ENCODE data around the gene WNK4. TPM values are rescaled to one million over a fixed set of nuclear protein-coding genes. Genes with fewer than 3 reads are reported as not detected.

Gene WNK4
- total RNA-seq, 1 donor from 2014 or later, result 5.8 TPM

- Mint-ChIP-seq H3K27ac (no peak overlapping the region), H3K4me3 (ENCODE audit: low read depth) (no peak overlapping the region), H3K27me3 (no peaks in the 10 kb centered on the region), H3K36me3 (ENCODE audit: insufficient read depth) (peaks cover 5% of the 10 kb centered on the region), H3K4me1 (ENCODE audit: low read depth) (no peaks in the 10 kb centered on the region), H3K9me3 (ENCODE audit: low read depth) (no peaks in the 10 kb centered on the region)
- no peak for DNase-seq (ENCODE audit: low spot score, unreplicated experiment)
- TF ChIP-seq, protein P1, sequence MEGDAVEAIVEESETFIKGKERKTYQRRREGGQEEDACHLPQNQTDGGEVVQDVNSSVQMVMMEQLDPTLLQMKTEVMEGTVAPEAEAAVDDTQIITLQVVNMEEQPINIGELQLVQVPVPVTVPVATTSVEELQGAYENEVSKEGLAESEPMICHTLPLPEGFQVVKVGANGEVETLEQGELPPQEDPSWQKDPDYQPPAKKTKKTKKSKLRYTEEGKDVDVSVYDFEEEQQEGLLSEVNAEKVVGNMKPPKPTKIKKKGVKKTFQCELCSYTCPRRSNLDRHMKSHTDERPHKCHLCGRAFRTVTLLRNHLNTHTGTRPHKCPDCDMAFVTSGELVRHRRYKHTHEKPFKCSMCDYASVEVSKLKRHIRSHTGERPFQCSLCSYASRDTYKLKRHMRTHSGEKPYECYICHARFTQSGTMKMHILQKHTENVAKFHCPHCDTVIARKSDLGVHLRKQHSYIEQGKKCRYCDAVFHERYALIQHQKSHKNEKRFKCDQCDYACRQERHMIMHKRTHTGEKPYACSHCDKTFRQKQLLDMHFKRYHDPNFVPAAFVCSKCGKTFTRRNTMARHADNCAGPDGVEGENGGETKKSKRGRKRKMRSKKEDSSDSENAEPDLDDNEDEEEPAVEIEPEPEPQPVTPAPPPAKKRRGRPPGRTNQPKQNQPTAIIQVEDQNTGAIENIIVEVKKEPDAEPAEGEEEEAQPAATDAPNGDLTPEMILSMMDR (IDR thresholded peaks at IDR 0.05; ENCODE audit: unreplicated experiment), result no peak
Measured at GRCh38 chr17:42845556-42845917, 65.1 kb downstream of the WNK4 start.

GRCh38 chr17:42845918-42846593 is 65.6 kb downstream of the WNK4 start:
- no peak overlapping the region for H3K27ac Mint-ChIP-seq
- H3K4me3 Mint-ChIP-seq (ENCODE audit: low read depth), result no peak overlapping the region
- H3K27me3 Mint-ChIP-seq, result no peaks in the 10 kb centered on the region
- TF ChIP-seq, protein P1 (IDR thresholded peaks at IDR 0.05; ENCODE audit: unreplicated experiment), result no peak
- H3K4me1 Mint-ChIP-seq (ENCODE audit: low read depth), result no peaks in the 10 kb centered on the region
- no peaks in the 10 kb centered on the region for H3K9me3 Mint-ChIP-seq (ENCODE audit: low read depth)
- peaks cover 5% of the 10 kb centered on the region for H3K36me3 Mint-ChIP-seq (ENCODE audit: insufficient read depth)
- no peak for DNase-seq (ENCODE audit: low spot score, unreplicated experiment)

Small RNA genes within 50 kb of the gene (microRNA-seq; reads per million reads assigned to microRNA genes)
- gene MIR6781 (ENCODE audit: borderline number of aligned reads, unreplicated experiment), result 2.4 reads per million

Other genes with a start within 250 kb of the WNK4 start
- 19.0 and 22.9 TPM in 2 replicates for gene NAGLU, start 244.4 kb upstream of the WNK4 start, total RNA-seq
- gene HSD17B1, start 227.7 kb upstream of the WNK4 start, total RNA-seq, result 1.4 and 2.4 TPM in 2 replicates
- 60.0 and 66.9 TPM in 2 replicates for gene COASY, start 218.5 kb upstream of the WNK4 start, total RNA-seq
- gene MLX, start 213.5 kb upstream of the WNK4 start, total RNA-seq, result 26.8 and 33.7 TPM in 2 replicates
- gene PSMC3IP, start 202.9 kb upstream of the WNK4 start, total RNA-seq, result 18.1 and 19.6 TPM in 2 replicates
- 66.2 and 80.5 TPM in 2 replicates for gene RETREG3, start 171.2 kb upstream of the WNK4 start, total RNA-seq
- 53.8 and 53.9 TPM in 2 replicates for gene TUBG1, start 170.9 kb upstream of the WNK4 start, total RNA-seq
- 26.9 and 31.3 TPM in 2 replicates for gene TUBG2, start 121.3 kb upstream of the WNK4 start, total RNA-seq
- gene PLEKHH3, start 103.6 kb upstream of the WNK4 start, total RNA-seq, result 14.1 and 16.2 TPM in 2 replicates
- gene CCR10, start 98.8 kb upstream of the WNK4 start, total RNA-seq, result 0.49 and 1.1 TPM in 2 replicates
- gene CNTNAP1, start 98.1 kb upstream of the WNK4 start, total RNA-seq, result 2.3 and 2.5 TPM in 2 replicates
- 31.4 and 31.9 TPM in 2 replicates for gene EZH1, start 35.6 kb upstream of the WNK4 start, total RNA-seq
- 4.3 and 4.4 TPM in 2 replicates for gene RAMP2, start 19.4 kb upstream of the WNK4 start, total RNA-seq
- gene VPS25, start 7.2 kb upstream of the WNK4 start, total RNA-seq, result 76.5 and 81.3 TPM in 2 replicates
- gene COA3, start 18.1 kb downstream of the WNK4 start, total RNA-seq, result 84.9 and 85.4 TPM in 2 replicates
- not detected in 2 replicates for gene CNTD1, start 18.3 kb downstream of the WNK4 start, total RNA-seq
- 63.4 and 67.1 TPM in 2 replicates for gene BECN1, start 43.7 kb downstream of the WNK4 start, total RNA-seq
- 121 and 129 TPM in 2 replicates for gene PSME3, start 52.8 kb downstream of the WNK4 start, total RNA-seq
- 4.1 and 4.3 TPM in 2 replicates for gene AOC2, start 64.0 kb downstream of the WNK4 start, total RNA-seq
- gene AOC3, start 70.6 kb downstream of the WNK4 start, total RNA-seq, result 1.2 and 2.6 TPM in 2 replicates
- gene G6PC1, start 120.2 kb downstream of the WNK4 start, total RNA-seq, result not detected in 2 replicates
- gene AARSD1, start 183.8 kb downstream of the WNK4 start, total RNA-seq, result 59.3 and 69.8 TPM in 2 replicates
- gene PTGES3L, start 199.5 kb downstream of the WNK4 start, total RNA-seq, result 5.6 and 6.5 TPM in 2 replicates
- gene RUNDC1, start 200.0 kb downstream of the WNK4 start, total RNA-seq, result 21.0 and 22.6 TPM in 2 replicates
- gene RPL27, start 217.8 kb downstream of the WNK4 start, total RNA-seq, result 862 and 881 TPM in 2 replicates
- gene IFI35, start 226.2 kb downstream of the WNK4 start, total RNA-seq, result 1.2 and 1.6 TPM in 2 replicates
- 201 and 202 TPM in 2 replicates for gene VAT1, start 241.8 kb downstream of the WNK4 start, total RNA-seq
- gene RND2, start 244.6 kb downstream of the WNK4 start, total RNA-seq, result 12.4 and 14.6 TPM in 2 replicates

Data from progenitor cell of endocrine pancreas (in vitro differentiated cells).